Stimulated activated CD4-positive, alpha-beta T cell treated with anti-CD3 and anti-CD28 coated beads, Interleukin-2, amount 100 ng/mL, for 24 hours (primary cell): ENCODE measurements around the gene KRT10.
A peak's percentile ranks its signal among the peaks of the same experiment; 100 is the strongest.
"Not testable (repeated sequence)": the region's sequence is repeated elsewhere in the genome, so short reads cannot be mapped to it uniquely, and the experiment has no call there.

Experiments
- DNase-seq, 2 donors: peaks; one replicate each; pipeline ENCODE4 v3.0.0-alpha.2; 2020

KRT10 gene

GRCh38 chr17:40822132-40822812, at the start of gene KRT10:
Gene KRT10, minus strand, starts transcription at chr17:40822614. Its CDS starts 29 bp downstream, at chr17:40822585.
- DNase-seq: no peak

DNA sequence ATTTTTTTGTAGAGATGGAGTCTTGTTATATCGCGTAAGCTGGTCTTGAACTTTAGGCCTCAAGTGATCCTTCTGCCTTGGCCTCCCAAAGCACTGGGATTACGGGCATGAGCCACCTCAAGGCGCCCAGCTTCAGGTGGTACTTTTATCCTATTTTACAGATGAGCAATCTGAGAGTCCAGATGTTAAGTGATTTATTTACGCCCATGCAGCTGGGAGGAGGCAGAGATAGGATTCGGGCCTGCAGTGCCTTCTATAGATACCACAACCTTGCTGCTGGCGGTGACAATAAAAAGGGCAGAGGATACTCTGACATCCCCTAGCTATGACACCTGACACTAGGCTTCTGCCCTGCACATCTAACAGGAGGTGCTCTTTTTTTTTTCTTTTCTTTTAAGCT, 48.9 kb upstream of the KRT10 start:
- DNase-seq: no peak

DNA sequence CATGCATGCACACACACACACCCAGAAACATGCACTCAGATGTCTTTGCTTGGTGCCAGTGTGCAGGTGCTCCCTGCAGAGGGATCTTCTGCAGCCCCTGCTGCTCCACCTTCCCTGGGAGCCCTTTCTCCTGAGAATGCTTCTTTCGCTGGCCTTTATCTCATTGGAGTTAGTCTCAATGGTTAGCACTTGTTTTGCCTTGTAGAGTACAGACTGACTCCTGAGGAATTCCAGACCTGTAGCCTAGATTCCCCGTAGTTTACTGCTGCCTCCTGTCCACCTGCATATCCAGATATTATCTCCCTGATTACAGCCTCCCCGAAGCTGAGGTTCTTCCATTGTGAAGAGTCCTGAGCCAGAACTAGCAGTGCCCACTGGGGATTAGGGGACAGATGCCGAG, 47.7 kb upstream of the KRT10 start:
- no peak for DNase-seq

DNA sequence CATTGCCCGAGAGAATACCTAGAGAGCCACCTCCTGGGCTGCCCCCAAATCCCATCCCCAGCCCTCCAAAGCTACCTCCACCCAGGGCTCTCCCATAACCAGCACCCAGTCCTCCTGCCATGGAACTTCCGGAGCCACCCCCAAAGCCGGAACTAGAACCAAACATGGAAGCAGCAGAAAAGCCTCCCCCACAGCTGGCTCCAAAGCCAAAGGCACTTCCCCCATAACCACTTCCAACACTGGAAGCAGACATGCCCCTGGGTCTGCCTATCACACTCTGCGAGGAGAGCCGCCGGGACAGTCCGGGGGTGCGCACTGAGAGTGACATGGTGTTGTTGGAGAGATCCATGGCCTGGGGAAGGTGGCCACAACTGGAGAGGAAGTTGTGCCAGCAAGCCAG, 44.4 kb upstream of the KRT10 start, which contains the start of gene KRT12:
TSS of gene KRT12 (minus strand) at position 386 of the 400 bp plus-strand sequence. CDS start at position 349, 37 bp downstream.
- DNase-seq: no peak

DNA sequence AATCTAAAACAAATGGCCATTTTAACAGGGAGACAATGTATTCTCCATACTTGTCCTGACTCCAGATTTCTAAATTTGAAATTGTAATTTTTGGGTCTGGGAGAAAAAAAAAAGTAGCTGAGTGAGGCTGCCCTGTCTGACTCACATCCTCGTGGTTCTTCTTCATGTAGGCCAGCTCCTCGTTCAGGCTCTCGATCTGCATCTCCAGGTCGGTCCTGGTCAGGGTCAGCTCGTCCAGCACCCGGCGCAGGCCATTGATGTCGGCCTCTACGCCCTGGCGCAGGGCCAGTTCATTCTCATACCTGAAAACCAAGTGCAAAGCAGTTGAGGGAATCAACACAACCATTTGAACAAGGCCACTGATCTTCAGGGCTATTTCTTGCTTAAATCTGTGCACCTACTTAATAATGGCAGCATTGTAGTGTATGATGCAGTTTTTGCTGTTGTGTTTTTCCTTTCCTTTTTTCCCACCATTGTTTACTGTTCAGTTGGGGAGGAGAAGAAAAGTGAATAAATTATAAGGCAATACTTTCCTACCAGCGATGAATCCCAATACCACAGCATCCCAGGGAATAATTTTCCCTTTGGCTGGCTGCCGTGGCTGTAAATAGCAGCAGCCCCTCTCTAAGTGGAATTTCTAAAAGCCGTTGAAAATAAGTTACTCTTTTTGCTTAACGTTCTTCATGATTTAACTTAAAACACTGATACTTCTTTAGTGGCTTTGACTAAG, 42.4 kb upstream of the KRT10 start:
- DNase-seq: no peak

DNA sequence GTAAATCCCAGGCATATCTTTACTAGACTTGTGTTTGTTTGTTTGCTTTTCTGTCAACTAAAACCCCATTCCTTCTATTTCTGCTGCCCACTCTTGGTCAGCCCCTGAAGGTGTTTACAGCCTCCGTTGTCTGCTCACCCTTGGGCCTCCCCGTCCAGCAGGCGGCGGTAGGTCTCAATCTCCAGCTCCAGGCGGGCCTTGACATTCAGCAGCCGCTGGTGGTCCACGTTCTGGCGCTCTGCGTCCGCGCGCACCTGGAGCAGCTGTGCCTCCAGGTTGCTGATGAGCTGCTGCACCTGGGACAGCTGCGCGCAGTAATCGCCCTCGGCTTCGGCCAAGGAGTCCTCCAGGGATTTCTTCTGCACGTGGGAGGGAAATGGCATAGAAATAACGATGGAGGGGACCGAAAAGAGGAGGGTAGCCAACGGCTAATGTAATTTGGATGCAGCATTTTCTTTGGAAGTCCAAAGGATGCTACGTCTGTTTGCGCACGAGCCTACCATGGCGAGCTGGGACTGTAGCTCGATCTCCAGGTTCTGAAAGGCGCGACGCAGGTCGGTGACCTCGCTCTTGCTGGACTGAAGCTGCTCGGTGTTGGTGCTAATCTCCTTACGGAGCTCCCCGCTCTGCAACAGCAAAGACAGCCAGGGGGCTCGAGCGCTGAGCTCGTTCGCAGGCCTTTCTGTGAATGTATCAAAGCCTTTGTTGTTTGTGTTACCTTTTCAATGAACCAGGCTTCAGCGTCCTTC, 40.7 kb upstream of the KRT10 start:
- peak in 1 of 2 donors; percentile 20 for DNase-seq

DNA sequence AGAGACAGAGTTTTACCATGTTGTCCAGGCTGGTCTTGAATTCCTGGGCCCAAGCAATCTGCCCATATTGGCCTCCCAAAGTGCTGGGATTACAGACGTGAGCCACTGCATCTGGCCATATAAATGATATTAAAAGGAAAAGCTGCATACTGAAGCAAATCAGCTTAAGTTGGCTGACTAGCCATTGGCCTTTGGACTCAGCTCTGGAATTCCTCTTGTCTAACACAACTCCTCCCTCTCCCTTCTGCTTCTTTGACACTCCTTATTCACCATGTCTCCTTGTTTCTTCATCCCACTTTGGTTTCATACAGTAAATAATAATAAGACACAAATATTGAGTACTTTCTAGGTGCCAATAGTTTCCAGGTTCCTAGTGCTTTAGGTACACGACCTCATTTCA, 37.1 kb upstream of the KRT10 start:
- no peak for DNase-seq

DNA sequence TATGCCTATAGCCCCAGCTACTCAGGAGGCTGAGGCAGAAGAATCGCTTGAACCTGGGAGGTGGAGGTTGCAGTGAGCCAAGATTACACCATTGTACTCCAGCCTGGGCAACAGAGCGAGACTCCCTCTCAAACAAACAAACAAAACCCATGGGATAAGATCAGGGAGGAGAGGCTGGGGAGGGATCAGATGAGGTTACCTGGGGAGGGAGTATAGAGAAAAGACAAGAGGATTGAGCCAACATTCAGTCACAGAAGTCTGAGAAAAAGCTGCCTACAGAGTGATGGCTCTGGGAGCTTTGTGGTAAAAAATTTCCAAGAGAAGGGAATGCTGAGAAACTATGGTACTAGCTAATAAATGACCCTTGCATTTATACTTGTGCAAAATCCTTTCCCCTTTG, 36.3 kb upstream of the KRT10 start:
- DNase-seq: not testable (repeated sequence)

- no peak for DNase-seq
Measured at GRCh38 chr17:40857535-40857934, 35.1 kb upstream of the KRT10 start.

GRCh38 chr17:40854175-40854814, 31.9 kb upstream of the KRT10 start:
- DNase-seq: no peak

- no peak for DNase-seq
Measured at GRCh38 chr17:40852364-40852763, 29.9 kb upstream of the KRT10 start.

DNA sequence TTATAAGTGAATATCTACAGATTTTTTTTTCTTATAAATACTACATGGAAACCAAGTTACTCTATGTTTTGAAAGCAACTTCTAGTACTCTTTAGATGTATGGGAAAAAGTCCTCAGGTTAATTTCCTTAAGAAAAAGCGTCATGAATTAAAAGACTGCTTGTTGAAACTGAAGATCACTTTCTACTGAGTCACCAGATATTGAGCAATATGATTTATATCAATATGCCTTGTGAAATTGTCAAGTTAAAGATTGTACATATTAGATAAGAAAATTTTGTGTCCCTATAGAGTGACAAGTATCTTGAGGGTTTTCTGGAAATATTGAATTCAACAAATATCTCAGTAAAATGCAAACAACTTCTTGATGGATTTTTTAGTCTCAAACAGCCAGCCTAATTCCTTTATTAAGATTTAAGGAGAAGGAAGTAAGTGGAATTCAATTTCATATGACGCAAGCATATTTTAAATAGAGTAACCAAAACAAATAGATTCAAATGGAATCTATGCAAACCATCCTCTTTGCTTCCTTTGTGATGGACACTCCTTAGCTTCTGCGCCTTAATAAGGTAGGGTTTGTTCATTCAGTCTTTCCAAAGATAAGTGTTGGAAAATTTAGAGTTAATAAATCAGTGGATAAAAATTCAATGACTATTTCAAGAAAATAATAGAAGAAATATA, 28.0 kb upstream of the KRT10 start:
- DNase-seq: no peak

GRCh38 chr17:40849723-40850122, 27.3 kb upstream of the KRT10 start:
- no peak for DNase-seq

DNA sequence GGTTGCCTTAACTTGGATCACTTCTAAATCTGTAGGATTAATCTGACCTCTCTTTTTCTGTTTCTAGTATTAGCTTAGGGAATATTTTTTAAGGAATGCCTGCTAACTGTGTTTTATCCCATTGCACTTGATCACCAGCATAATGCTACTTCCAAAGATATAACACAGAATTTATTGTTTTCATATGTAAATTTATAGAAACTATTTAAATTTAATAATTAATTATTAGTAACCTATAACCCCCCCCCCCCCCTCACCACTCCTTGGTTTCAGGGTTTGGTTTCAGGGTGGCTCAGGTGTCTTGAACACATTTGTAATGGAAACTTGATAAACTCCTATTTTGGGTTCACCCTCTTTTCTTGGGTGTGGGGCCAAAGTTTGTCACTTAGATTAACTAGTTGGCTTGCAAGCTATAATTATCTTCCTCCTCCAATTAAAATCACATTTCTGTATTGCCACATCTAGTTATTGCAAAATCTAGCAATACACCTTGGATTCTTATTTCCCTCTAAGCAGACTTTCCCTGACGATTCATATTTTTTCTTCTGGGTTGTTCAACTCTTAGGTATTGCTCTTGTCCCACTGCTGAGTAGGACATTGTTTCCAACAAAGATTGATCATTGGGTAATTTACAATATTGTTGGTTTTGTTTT, 26.3 kb upstream of the KRT10 start:
- no peak for DNase-seq

- no peak for DNase-seq
Measured at GRCh38 chr17:40846515-40847144, 24.2 kb upstream of the KRT10 start.

DNA sequence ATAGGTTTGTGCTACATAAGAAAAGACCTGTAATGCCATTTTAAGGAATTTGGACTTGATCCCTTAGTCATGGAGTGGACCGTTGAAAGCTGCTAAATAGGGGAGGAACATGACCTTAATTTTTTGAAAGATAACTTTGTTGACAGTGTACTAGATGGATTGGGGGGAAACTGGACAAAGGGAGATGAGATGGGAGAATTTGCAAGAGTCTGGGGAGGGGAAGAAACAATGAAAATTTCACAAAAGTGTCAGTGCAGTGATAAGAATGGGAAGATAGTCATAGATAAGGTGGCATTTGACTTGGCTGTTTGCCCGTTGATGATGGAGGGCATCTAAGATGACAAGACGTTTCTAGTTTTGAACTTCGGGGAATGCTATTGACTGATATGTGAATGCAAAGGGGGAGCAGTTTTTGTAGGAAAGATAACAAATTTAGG, 22.3 kb upstream of the KRT10 start:
- DNase-seq: no peak

DNA sequence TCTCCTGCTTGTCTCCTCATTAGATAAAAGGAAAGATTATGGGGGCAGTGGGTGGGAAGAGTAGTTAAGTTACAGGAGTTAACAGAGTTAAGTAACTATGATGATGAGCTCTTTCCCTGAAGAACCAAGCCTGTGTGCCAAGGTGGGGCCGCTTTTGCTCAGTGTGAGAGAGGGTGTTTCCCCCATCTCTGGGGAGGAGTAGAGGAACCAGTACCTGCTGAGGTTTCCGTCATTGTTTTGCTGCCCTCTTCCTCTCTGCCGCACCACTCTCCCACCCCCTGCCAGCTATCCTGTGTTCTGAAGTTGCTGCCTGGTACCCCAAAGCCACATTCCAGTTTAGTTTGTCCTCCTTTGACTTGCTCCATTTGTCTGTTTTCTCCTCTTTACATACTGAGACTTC, 20.8 kb upstream of the KRT10 start:
- DNase-seq: no peak

DNA sequence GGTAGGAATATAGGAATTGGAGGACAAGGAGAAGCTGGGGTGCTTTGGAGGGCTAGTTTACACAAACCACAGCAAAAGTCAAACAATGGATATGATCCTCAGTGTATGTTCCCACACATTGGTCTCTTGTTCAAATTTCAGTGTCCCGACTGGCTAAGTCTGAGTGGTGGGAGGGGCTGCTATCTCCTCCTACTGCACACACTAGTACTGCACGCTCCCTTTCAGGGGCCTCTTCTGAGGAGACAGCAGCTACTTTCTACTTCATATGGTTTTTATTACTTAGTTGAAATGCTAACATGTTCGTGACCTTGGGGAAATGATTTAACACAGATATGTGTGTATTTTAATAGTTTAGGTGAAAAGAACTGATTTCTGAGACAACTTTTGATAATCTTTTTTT, 18.8 kb upstream of the KRT10 start:
- DNase-seq: no peak

- no peak for DNase-seq
Measured at GRCh38 chr17:40839194-40839593, 16.8 kb upstream of the KRT10 start.

DNA sequence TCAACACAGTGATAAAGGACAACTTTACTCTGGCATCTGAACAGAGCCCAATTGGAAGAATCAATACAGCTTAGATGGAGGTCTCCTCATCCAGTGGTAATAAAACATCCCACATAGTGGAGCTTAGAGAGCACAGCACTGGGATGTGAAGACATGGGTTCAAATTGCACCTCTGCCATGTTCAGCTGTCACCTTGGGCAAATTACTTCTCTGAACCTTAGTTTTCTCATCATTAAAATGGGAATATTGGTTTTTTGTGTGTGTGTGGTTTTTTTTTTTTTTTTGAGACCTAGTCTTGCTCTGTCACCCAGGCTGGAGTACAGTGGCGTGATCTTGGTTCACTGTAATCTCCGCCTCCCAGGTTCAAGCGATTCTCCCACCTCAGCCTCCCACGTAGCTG, 13.6 kb upstream of the KRT10 start:
- DNase-seq: no peak

DNA sequence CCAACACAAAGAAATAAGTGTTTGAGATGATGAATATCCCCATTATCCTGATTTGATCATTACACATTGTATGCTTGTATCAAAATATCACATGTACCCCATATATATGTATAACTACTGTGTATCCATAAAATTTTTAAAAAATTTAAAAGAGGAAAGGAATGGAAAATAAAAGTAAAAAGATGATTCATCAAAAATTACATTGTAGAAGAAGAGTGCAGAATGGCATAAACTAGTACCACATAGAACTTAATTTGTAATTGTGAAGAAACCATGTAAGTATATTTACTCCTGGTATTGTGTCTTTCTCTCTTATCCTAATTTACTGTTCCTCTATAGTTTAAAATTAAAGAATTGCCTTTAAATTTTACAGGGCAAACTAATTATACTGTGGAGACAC, 11.5 kb upstream of the KRT10 start:
- DNase-seq: no peak

- no peak for DNase-seq
Measured at GRCh38 chr17:40832840-40833239, 10.4 kb upstream of the KRT10 start.
